Lower lobe of right lung (tissue), 2 donors: Measurements from ENCODE around the gene LSMEM2. TPM values are rescaled to one million over a fixed set of nuclear protein-coding genes. Genes with fewer than 3 reads are reported as not detected.

Experiments used
- ATAC-seq, 2 donors: fragments of 200-7000 bp; cut with Tn5 transposase; one replicate each; pipeline ENCODE4 v1.9.1; 2020 to 2022; ENCODE audit warnings: mild to moderate bottlenecking in 2 of 2, moderate library complexity in 2 of 2
- DNase-seq: peaks from one replicate; pipeline ENCODE4 v3.0.0-alpha.2; 2020
- H3K27ac ChIP-seq: fragments of 200-600 bp; one replicate; pipeline ENCODE4 v1.8.0; 2022
- H3K27me3 ChIP-seq: fragments of 200-600 bp; one replicate; pipeline ENCODE4 v1.8.0; 2022; ENCODE audit warnings: low read depth
- H3K36me3 ChIP-seq: fragments of 200-600 bp; one replicate; pipeline ENCODE4 v1.8.0; 2022; ENCODE audit warnings: mild to moderate bottlenecking
- H3K4me1 ChIP-seq: fragments of 200-600 bp; one replicate; pipeline ENCODE4 v1.8.0; 2022
- H3K4me3 ChIP-seq: fragments of 200-600 bp; one replicate; pipeline ENCODE4 v1.8.0; 2022; ENCODE audit warnings: mild to moderate bottlenecking
- H3K9me3 ChIP-seq: fragments of 200-600 bp; one replicate; pipeline ENCODE4 v1.8.0; 2022
- CTCF ChIP-seq: fragments of 200-600 bp; IDR thresholded peaks from one replicate; pipeline ENCODE4 v1.8.0; 2022; ENCODE audit warnings: antibody characterized with exemption, mild to moderate bottlenecking
- intact Hi-C: fragments of 100-400 bp; cut with DNase I; formaldehyde crosslinking; loops from one replicate; pipeline ENCODE4 v1.11.0; 2022
- total RNA-seq: library from RNA; stranded (reverse); fragmentation: NEBNext Ultra II Directional; extraction: Animal tissue kit (Norgen Biotek cat#: 25700); gene quantifications from one replicate; pipeline ENCODE4 v1.2.1, GENCODE V29; 2021
- donor health status: DM: no; HTN: yes; CAD: no; lungs with severe emphysema.

Gene LSMEM2
- total RNA-seq, 1 donor from 2014 or later, result not detected

GRCh38 chr3:50237754-50238548, 40.9 kb upstream of the LSMEM2 start:
- DNase-seq (peak; percentile 95), ATAC-seq (peak; percentile 71 to 72)
- H3K4me3 ChIP-seq, result peak overlapping the region; percentile 92
- H3K9me3 ChIP-seq, result no peaks in the 10 kb centered on the region
- H3K27me3 ChIP-seq, result no peaks in the 10 kb centered on the region
- intact Hi-C loops, result no loop called here
- peak overlapping the region; percentile 96 for H3K27ac ChIP-seq
- peaks cover 67% of the 10 kb centered on the region for H3K4me1 ChIP-seq
- peaks cover 32% of the 10 kb centered on the region for H3K36me3 ChIP-seq
- TF ChIP-seq CTCF, result no peak

- no peaks in the 10 kb centered on the region for H3K9me3 ChIP-seq
- no peak for TF ChIP-seq CTCF
- ATAC-seq (peak; percentile 32 to 51), DNase-seq (peak; percentile 92)
- peak overlapping the region; percentile 92 for H3K4me3 ChIP-seq
- peak overlapping the region; percentile 96 for H3K27ac ChIP-seq
- peaks cover 36% of the 10 kb centered on the region for H3K36me3 ChIP-seq
- peaks cover 74% of the 10 kb centered on the region for H3K4me1 ChIP-seq
- intact Hi-C loops, result no loop called here
- no peaks in the 10 kb centered on the region for H3K27me3 ChIP-seq
These were observed 40.3 kb upstream of the LSMEM2 start for GRCh38 chr3:50238549-50239026.

- H3K27me3 ChIP-seq, result no peaks in the 10 kb centered on the region
- H3K4me1 ChIP-seq, result peaks cover 76% of the 10 kb centered on the region
- intact Hi-C loops, result no loop called here
- no peaks in the 10 kb centered on the region for H3K9me3 ChIP-seq
- H3K27ac ChIP-seq, result peak overlapping the region; percentile 96
- no peak for TF ChIP-seq CTCF
- ATAC-seq (no peak), DNase-seq (no peak)
- peak overlapping the region; percentile 92 for H3K4me3 ChIP-seq
- H3K36me3 ChIP-seq, result peaks cover 43% of the 10 kb centered on the region
These were observed 39.2 kb upstream of the LSMEM2 start for GRCh38 chr3:50239649-50240048.

- Histone ChIP-seq H3K9me3 (no peaks in the 10 kb centered on the region), H3K36me3 (peaks cover 52% of the 10 kb centered on the region), H3K4me3 (peak overlapping the region; percentile 6), H3K4me1 (peaks cover 83% of the 10 kb centered on the region), H3K27ac (peak overlapping the region; percentile 96), H3K27me3 (no peaks in the 10 kb centered on the region)
- ATAC-seq (no peak), DNase-seq (no peak)
- intact Hi-C loops, result no loop called here
- TF ChIP-seq CTCF, result no peak
These were observed 37.7 kb upstream of the LSMEM2 start for GRCh38 chr3:50241163-50241562.

DNA sequence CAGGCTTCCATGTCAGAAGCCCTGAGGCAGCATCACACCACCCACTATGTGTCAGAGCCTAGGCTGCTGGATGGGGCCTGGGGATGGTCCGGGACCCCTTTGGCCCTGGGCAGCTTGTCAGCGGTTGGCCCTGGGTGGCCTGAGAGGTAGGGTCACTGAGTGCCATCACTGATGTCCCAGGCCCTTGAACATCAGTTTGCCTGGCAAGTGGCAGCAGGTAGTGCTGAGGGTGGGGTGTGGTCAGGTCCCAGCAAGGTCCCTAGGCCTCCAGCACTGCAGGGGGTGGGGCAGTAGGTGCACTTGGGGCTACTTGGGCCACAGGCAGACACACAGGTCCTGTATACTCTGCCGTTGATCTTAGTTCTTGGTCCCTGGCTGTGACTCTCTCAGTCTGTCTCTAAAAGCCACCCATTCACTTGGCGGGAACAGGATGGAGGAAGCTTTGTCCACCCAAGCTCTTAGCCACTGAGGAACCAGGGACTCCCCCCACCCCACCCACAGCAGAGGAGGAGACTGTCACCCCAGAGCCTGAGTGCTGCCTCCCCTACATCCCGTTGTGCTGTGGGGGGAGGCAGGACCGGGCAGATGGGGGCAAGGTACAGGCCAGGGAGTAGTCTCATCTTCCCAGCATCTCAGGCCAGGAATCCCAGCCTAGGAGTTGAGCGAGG, 37.0 kb upstream of the LSMEM2 start:
- Histone ChIP-seq H3K4me1 (peaks cover 90% of the 10 kb centered on the region), H3K36me3 (peaks cover 53% of the 10 kb centered on the region), H3K9me3 (no peaks in the 10 kb centered on the region), H3K4me3 (peak overlapping the region; percentile 37), H3K27ac (peak overlapping the region; percentile 96), H3K27me3 (no peaks in the 10 kb centered on the region)
- no peak for DNase-seq
- intact Hi-C loops, result no loop called here
- ATAC-seq, result no peak
- TF ChIP-seq CTCF, result no peak
